SIG-M5 (cell line): Measurements from ENCODE around the gene HSPA4.
"Not testable (repeated sequence)": the region's sequence is repeated elsewhere in the genome, so short reads cannot be mapped to it uniquely, and the experiment has no call there.

Source experiments
- DNase-seq: peaks from one replicate; lab custom pipeline; 2025; lab: John Stamatoyannopoulos, UW

HSPA4 gene

DNA sequence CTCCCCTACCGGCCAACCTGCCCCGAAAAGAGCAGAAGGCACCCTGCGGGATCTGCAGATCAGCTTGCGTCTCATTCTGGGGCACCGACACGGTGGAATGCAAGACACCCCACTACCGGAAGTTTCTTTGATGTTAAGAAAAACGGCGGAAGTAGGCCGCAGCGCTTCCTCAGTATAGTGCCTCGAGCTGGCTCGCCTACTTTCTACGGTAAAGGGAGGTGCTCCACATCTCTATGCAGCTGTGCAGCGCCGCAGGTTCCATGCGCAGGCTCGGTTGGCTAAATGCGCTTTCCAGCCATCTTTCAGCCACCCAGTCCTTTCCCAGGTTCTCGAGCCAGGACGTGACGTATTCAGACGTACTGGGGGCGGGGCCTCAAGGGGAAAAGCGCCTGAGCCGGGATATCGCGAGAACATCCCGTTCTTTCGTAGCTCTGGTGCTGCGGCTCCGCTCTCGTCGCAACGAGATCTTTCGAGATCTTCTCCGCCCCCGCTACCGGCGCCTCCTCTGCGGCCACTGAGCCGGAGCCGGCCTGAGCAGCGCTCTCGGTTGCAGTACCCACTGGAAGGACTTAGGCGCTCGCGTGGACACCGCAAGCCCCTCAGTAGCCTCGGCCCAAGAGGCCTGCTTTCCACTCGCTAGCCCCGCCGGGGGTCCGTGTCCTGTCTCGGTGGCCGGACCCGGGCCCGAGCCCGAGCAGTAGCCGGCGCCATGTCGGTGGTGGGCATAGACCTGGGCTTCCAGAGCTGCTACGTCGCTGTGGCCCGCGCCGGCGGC, at the start of gene HSPA4:
Gene HSPA4, plus strand, starts transcription at position 472 of the 775 bp plus-strand sequence. Its CDS starts 238 bp downstream, at position 710.
- DNase-seq: peak; percentile 95

DNA sequence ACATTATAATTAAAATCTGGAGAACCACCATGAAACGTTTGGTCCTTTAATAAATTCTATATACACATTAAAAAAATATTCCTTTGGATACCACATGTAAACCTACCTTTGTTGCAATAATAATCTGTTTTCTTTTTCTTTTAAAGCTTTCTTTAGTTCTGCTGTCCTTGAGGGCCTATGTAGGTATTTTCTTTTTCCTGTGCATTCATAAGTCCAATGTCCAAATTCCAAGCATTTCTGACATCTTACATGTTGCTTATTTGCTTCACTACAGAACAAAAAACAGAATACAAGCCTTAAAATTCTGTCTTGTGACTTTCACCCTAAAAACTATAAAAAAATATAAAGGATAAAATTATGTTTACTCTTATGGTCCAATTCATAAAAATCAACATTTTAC, 45.2 kb upstream of the HSPA4 start:
- DNase-seq: no peak

DNA sequence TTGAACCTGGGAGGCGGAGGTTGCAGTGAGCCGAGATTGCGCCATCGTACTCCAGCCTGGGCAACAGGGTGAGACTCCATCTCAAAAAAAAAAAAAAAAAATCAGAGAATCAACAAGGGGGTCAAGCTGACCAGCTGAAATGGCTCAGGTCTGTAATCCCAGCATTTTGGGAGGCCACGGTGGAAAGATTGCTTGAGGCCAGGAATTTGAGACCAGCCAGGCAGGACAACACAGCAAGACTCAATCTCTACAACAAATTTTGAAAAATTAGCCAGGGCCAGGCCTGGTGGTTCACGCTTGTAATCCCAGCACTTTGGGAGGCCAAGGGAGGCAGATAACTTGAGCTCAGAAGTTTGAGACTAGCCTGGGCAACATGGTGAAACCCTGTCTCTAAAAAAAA, 43.4 kb upstream of the HSPA4 start:
- not testable (repeated sequence) for DNase-seq

DNA sequence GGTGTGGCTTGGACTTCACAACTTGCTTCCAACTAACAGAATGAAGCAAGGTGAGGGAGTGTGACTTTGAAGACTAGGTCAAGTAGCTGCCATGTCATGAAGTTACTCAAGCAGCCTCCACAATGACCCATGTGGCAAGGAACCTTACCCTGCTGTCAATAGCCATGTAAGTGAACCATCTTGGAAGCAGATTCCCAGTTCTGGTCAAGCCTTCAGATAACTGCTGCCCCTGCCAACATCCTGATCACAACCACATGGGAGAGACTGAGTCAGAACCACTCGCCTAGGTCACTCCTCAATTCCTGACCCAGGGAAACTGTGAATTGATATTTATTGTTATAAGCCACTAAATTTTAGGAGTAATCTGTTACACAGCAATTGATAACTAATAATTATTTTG, 36.3 kb upstream of the HSPA4 start:
- DNase-seq: no peak

GRCh38 chr5:133017964-133018363, 33.8 kb upstream of the HSPA4 start:
- DNase-seq: no peak

DNA sequence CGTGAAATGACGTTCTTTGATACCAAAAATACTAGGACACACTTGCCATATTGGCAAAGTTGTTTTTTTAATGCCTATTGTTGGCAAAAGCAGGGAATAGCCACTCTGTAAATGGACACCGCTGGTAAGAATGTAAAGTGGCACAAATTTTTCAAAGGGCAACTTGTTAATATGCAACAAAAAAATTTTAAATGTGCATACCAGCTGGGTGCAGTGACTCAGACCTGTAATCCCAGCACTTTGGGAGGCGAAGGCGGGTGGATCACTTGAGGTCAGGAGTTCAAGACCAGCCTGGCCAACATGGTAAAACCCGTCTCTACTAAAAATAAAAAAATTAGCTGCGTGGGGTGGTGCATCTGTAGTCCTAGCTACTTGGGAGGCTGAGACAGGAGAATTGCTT, 32.3 kb upstream of the HSPA4 start:
- DNase-seq: not testable (repeated sequence)

GRCh38 chr5:133025804-133026663, 25.8 kb upstream of the HSPA4 start, which contains the start of gene ZCCHC10:
TSS of gene ZCCHC10 (minus strand) at chr5:133026549. CDS start at chr5:133026537, 12 bp downstream.
- DNase-seq: peak; percentile 22

DNA sequence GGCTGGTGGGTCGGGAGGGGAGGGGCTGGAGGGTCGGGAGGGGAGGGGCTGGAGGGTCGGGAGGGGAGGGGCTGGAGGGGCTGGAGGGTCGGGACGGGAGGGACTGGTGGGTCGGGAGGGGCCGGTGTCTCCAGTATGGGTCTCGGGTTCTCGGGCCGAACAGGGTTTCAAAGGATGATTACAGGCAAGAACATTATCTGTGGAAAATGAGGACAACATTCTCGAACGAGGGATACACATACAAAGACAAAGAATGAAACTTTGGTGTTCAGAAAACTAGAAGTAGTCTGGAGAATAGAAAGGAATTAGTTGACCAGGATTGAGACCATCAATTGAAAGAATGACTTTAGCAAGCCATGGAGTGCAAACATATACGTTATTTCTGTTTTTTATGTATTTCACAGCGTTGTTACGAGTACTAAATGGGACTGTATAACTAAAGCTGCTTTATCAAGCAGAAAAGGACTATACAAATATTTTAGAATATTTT, 25.1 kb upstream of the HSPA4 start:
- DNase-seq: no peak

DNA sequence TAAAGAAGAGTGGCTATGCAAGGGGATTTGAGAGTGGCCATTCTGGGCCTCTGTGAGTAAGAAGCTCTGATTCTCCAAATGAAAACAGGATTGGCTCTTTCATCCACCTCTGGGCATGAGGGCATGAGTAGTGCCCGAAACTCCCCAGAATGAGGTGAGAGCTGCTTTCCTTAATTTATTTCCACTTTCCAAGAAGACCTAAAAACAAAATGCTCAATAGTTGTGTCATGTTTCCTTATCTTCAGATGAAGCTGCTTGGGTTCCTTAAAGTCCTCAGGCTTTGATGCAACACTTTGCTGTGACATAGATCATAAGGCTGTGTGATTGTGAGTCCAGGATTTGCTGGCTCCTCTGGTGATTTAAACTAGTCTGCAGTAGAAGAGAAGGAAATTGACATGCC, 22.4 kb upstream of the HSPA4 start:
- no peak for DNase-seq

DNA sequence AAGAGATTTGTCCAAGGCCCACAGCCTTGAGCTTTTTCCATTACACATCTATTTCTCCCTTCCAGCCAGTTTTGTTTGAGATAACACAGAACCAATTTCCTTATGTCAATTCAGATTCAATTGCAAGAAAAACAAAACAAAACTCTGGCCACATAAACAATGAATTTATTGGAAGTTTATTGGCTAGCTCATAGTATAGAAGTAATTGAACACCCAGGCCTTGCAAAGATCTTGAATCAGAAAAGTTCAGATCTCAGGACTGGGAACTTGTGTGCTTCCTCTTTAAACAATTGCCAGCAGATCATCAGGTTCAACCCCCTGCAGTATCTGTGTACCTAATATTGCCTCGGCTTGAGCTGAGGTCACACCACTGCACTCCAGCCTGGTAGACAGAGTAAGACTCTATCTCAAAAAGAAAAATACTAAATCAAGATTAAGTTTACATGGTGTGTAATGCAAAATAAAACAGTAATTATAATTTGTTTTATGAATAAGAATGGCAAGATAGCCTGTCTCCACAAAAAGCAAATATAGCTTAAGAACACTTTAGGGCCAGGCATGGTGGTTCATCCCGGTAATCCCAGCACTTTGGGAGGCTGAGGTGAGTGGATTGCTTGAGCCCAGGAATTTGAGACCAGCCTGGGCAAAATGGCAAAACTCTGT, 21.3 kb upstream of the HSPA4 start:
- DNase-seq: no peak

- DNase-seq: no peak
Observed at GRCh38 chr5:133032852-133033742, 18.7 kb upstream of the HSPA4 start.

DNA sequence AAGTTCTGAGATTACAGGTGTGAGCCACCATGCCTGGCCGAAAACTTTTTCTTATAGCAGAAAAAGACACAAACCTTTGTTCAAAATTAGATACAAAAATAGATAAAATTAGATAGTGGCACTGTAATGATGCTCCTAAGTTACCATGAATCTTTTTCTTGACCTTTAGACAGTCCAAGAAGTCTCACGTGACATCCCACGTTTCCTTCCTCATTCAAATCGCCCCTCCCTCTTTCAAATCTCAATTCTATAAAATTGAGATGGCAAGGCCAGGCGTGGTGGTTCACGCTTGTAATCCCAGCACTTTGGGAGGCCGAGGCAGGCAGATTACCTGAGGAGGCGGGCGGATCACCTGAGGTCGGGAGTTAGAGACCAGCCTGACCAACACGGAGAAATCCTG, 17.7 kb upstream of the HSPA4 start:
- DNase-seq: no peak

DNA sequence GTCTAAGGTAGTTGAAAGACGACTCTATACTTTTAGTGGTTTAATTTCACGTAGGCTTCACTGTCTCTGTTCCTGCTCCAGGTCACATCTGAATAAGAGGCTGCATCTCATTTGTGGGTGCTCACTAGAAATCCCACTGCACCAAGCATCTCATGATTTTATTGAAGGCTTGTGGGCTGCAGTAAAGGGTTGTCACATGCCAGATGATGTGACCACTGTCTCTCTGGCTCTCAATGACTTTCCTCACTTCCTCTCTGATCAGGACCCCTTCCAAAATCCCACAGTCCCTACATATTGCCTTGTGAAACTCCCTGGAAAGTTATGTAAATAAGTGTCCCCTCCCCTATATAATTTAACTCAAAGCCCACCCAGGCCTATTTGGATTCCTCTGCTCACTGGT, 16.6 kb upstream of the HSPA4 start:
- DNase-seq: no peak

DNA sequence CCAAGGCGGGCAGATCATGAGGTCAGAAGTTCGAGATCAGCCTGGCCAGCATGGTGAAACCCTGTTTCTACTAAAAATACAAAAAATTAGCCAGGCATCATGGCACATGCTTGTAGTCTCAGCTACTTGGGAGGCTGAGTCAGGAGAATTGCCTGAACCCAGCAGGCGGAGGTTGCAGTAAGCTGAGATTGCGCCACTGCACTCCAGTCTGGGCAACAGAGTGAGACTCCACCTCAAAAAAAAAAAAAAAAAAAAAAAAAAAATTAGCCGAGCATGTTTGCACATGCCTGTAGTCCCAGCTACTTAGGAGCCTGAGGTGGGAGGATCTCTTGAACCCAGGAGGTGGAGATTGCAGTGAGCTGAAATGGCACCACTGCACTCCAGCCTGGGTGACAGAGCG, 15.1 kb upstream of the HSPA4 start:
- DNase-seq: not testable (repeated sequence)

DNA sequence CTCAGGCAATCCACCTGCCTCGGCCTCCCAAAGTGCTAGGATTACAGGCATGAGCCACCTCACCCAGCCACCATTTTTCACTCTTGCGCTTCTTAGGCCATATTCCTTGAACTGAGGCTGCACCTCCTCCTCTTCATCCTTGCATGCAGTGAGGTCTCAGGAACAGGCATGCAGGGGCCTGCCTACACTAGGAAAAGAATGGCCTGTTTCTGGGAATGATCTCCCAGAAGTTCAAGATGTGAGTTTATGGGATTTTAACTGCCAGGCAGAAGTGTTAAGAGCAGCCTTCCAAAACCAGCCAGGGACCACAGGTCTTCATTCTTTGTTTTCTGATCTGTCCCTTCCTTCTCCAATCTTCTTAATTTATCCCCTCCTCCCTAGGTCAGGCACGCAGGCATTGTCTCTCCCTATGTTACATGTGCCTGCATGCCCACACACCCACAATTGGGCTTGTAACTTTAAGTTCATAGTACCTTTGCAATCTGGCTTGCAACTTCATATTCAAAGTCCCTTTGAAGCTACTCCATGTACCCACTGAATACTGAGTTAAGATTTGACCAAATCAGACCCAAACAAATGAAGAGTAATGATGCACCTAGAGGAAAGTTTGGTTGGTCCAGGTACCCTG, 10.5 kb upstream of the HSPA4 start:
- no peak for DNase-seq

GRCh38 chr5:133041910-133042309, 9.9 kb upstream of the HSPA4 start:
- DNase-seq: no peak

GRCh38 chr5:133046560-133046959, 5.3 kb upstream of the HSPA4 start:
- DNase-seq: not testable (repeated sequence)

DNA sequence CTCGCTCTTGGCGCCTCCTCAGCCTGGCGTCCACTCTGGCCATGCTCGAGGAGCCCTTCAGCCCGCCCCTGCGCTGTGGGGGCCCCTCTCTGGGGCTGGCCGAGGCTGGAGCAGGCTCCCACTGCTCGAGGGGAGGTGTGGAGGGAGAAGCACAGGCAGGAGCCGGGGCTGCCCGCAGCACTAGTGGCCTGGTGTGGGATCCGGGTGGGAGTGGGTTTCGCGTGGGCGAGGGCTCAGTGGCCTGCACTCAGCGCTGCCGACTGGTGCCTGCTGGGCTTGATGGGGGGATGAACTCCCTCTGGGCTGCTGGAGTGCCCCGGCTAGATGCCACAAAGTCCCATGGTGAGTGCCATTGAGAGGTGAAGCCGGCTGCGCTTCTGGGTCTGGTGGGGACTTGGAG, 4.4 kb upstream of the HSPA4 start:
- DNase-seq: no peak

DNA sequence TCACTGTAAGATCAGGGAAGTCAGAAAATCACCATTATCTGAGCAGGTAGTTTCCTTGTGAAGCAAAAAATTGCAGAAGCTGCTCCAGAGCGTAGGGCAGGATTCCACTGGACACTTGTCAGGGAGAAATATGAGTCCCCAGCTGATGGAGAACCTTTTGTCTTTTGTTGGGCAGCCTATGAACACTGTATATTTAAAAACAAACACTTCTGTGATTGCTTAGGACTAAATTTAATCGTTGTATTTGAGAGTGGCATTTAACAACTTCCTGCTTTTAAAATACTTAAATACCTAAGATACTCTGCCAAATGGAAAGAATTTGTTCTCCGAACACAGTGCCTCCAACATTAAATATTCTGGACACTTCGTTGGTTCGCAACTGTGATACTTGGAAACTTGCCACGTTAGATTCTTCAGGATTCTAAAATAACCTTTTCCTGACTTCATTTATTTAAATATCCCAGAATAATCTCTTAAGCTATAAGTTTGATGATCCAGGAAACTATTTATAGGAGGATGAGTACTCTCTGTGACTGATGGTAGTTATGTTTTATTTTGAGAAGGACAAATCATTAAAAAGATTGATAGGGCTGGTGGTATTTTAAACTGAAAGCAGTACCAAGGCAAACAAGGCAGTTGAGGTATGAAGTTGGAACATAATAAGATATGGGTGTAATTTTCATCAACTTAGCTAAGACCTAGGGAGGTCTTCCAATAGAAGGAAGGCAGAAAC, 2.7 kb upstream of the HSPA4 start:
- DNase-seq: no peak

- DNase-seq: no peak
Observed at GRCh38 chr5:133049726-133050048, 2.1 kb upstream of the HSPA4 start.
